ENCODE data around the gene NPAS1.

NPAS1 gene

GRCh38 chr19:47020132-47020805 is 632 bp downstream of the NPAS1 start:
- no peak for DNase-seq

GRCh38 chr19:47020992-47021496 is 1.4 kb downstream of the NPAS1 start:
- DNase-seq: no peak

- no peak for DNase-seq
Observed at GRCh38 chr19:47021536-47022139, 2.0 kb downstream of the NPAS1 start.

- no peak for DNase-seq
Observed at GRCh38 chr19:47022140-47022536, 2.5 kb downstream of the NPAS1 start.

- DNase-seq: no peak
Observed at GRCh38 chr19:47022541-47023447, 3.2 kb downstream of the NPAS1 start.

- no peak for DNase-seq
Observed at GRCh38 chr19:47023448-47023794, 3.8 kb downstream of the NPAS1 start.

GRCh38 chr19:47024502-47024901 is 4.9 kb downstream of the NPAS1 start:
- DNase-seq: no peak

GRCh38 chr19:47026156-47026555 is 6.5 kb downstream of the NPAS1 start:
- DNase-seq: no peak

- no peak for DNase-seq
Observed at GRCh38 chr19:47026889-47027288, 7.3 kb downstream of the NPAS1 start.

GRCh38 chr19:47027586-47028088 is 8.0 kb downstream of the NPAS1 start:
- no peak for DNase-seq

GRCh38 chr19:47028195-47028601 is 8.6 kb downstream of the NPAS1 start:
- DNase-seq: no peak

- peak; percentile 52 for DNase-seq
Observed at GRCh38 chr19:47032171-47032811, 12.7 kb downstream of the NPAS1 start.

GRCh38 chr19:47035127-47036096 is 15.8 kb downstream of the NPAS1 start:
- peak; percentile 97 for DNase-seq

GRCh38 chr19:47036097-47036651 is 16.5 kb downstream of the NPAS1 start:
- DNase-seq: peak; percentile 16

GRCh38 chr19:47037766-47038165 is 18.1 kb downstream of the NPAS1 start:
- no peak for DNase-seq

- DNase-seq: no peak
Observed at GRCh38 chr19:47039239-47039874, 19.7 kb downstream of the NPAS1 start.

- no peak for DNase-seq
Observed at GRCh38 chr19:47040869-47041268, 21.2 kb downstream of the NPAS1 start.

- DNase-seq: no peak
Observed at GRCh38 chr19:47044946-47045866, 25.6 kb downstream of the NPAS1 start.

- DNase-seq: no peak
Observed at GRCh38 chr19:47045867-47046470, 26.3 kb downstream of the NPAS1 start.
